NOMO-1 (cell line): ENCODE data around the gene MVP.
"Not testable (repeated sequence)": the region's sequence is repeated elsewhere in the genome, so short reads cannot be mapped to it uniquely, and the experiment has no call there.

Experiments
- DNase-seq, 2 experiments: peaks; one replicate each; lab custom pipeline; 2025; ENCODE audit not compliant: unreplicated experiment in 2 of 2; lab: John Stamatoyannopoulos, UW

The MVP gene

GRCh38 chr16:29868396-29869009, 48.2 kb downstream of the MVP start:
- no peak for DNase-seq

GRCh38 chr16:29869067-29869466, 48.8 kb downstream of the MVP start:
- not testable (repeated sequence) for DNase-seq

- no peak for DNase-seq
Observed at GRCh38 chr16:29871822-29872546, 51.7 kb downstream of the MVP start.

GRCh38 chr16:29873319-29873718, 53.1 kb downstream of the MVP start:
- no peak for DNase-seq

GRCh38 chr16:29875206-29875605, 54.9 kb downstream of the MVP start:
- no peak for DNase-seq

- no peak for DNase-seq
Observed at GRCh38 chr16:29876217-29876593, 55.9 kb downstream of the MVP start.

- no peak for DNase-seq
Observed at GRCh38 chr16:29876594-29877249, 56.5 kb downstream of the MVP start.

GRCh38 chr16:29877266-29877961, 57.2 kb downstream of the MVP start:
- DNase-seq, result no peak

- no peak for DNase-seq
Observed at GRCh38 chr16:29878172-29878571, 57.9 kb downstream of the MVP start.

- no peak for DNase-seq
Observed at GRCh38 chr16:29881050-29881449, 60.8 kb downstream of the MVP start.

- no peak for DNase-seq
Observed at GRCh38 chr16:29883987-29884386, 63.7 kb downstream of the MVP start.

GRCh38 chr16:29889372-29889771, 69.1 kb downstream of the MVP start:
- not testable (repeated sequence) for DNase-seq

- peak; percentile 29 to 57 for DNase-seq
Observed at GRCh38 chr16:29891525-29892457, 71.5 kb downstream of the MVP start.

GRCh38 chr16:29892458-29892813, 72.2 kb downstream of the MVP start:
- DNase-seq, result no peak

GRCh38 chr16:29893553-29893952, 73.3 kb downstream of the MVP start:
- DNase-seq, result no peak

- no peak for DNase-seq
Observed at GRCh38 chr16:29894352-29894751, 74.1 kb downstream of the MVP start.

GRCh38 chr16:29896841-29897240, 76.6 kb downstream of the MVP start:
- no peak for DNase-seq

GRCh38 chr16:29897333-29897732, 77.1 kb downstream of the MVP start:
- no peak for DNase-seq
